BJ (cell line): ENCODE results near the gene SLC22A15. TPM values are rescaled to one million over a fixed set of nuclear protein-coding genes. Genes with fewer than 3 reads are reported as not detected.
A peak's percentile ranks its signal among the peaks of the same experiment; 100 is the strongest.

Experiments
- CTCF ChIA-PET: fragments of 350-600 bp; formaldehyde crosslinking; extraction: SDS; loops from one replicate; lab custom pipeline; 2021; ENCODE audit warnings: antibody characterized with exemption, inconsistent platforms; lab: Yijun Ruan, JAX
- POLR2A ChIA-PET: fragments of 300-600 bp; sonication (Branson Sonifier 250); formaldehyde crosslinking; extraction: SDS; loops from one replicate; lab custom pipeline; 2021; ENCODE audit warnings: antibody characterized with exemption; lab: Charles Lee
- DNase-seq: peaks from one replicate; pipeline ENCODE4 v3.0.0-alpha.2; 2011; ENCODE audit warnings: low read depth
- H3K27me3 ChIP-seq: 2 replicates; pipeline ENCODE4 v1.6.0; 2011; ENCODE audit warnings: low read length; ENCODE audit not compliant: control insufficient read depth, insufficient read depth
- H3K36me3 ChIP-seq: 2 replicates; pipeline ENCODE4 v1.5.1; 2011; ENCODE audit warnings: low read length; ENCODE audit not compliant: control insufficient read depth, insufficient read depth
- H3K4me3 ChIP-seq: 2 replicates; pipeline ENCODE4 v1.5.1; 2011; ENCODE audit warnings: low read depth, mild to moderate bottlenecking, control low read depth, low read length
- polyA plus RNA-seq: library from polyadenylated mRNA; depleted of rRNA; stranded (reverse); fragments of >200 nt; gene quantifications from 2 replicates; pipeline ENCODE4 v1.2.3, GENCODE V29; 2011
- TF ChIP-seq, protein P1 (sequence below): IDR thresholded peaks from 2 replicates; pipeline ENCODE4 v1.5.1; 2011; ENCODE audit warnings: low read depth, mild to moderate bottlenecking, control low read depth, inconsistent platforms, low read length, moderate library complexity; ENCODE audit not compliant: insufficient read depth

The SLC22A15 gene
- polyA plus RNA-seq, 1 experiment: 6.4 TPM

DNA sequence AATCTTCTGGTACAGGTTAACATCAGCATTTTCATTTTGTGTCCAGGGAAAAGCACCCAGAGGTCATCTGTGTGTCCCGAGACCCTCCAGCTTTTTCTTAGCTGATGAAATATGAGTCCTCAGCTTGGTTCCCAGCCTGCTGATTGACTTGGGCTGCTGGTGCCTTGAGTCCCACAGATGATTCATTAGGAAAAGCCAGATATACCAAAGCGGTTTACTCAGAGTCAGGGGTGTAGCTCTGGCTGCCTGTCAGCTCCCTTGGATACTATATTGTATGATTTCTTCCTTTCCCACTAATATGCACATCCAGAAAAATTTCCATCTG is 91.2 kb downstream of the SLC22A15 start:
- Histone ChIP-seq H3K27me3 (no peaks in the 10 kb centered on the region), H3K4me3 (no peak overlapping the region), H3K36me3 (no peaks in the 10 kb centered on the region)
- DNase-seq: peak; percentile 77
- CTCF ChIA-PET: interaction anchor here (0.9 to 1.4 kb wide), 3 partner anchors 30 to 418 kb away, joined by 3 to 5 read pairs (median 3); no protein-coding TSS in a partner anchor
- TF ChIP-seq, protein P1, sequence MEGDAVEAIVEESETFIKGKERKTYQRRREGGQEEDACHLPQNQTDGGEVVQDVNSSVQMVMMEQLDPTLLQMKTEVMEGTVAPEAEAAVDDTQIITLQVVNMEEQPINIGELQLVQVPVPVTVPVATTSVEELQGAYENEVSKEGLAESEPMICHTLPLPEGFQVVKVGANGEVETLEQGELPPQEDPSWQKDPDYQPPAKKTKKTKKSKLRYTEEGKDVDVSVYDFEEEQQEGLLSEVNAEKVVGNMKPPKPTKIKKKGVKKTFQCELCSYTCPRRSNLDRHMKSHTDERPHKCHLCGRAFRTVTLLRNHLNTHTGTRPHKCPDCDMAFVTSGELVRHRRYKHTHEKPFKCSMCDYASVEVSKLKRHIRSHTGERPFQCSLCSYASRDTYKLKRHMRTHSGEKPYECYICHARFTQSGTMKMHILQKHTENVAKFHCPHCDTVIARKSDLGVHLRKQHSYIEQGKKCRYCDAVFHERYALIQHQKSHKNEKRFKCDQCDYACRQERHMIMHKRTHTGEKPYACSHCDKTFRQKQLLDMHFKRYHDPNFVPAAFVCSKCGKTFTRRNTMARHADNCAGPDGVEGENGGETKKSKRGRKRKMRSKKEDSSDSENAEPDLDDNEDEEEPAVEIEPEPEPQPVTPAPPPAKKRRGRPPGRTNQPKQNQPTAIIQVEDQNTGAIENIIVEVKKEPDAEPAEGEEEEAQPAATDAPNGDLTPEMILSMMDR: no peak
- POLR2A ChIA-PET: no interaction called here

DNA sequence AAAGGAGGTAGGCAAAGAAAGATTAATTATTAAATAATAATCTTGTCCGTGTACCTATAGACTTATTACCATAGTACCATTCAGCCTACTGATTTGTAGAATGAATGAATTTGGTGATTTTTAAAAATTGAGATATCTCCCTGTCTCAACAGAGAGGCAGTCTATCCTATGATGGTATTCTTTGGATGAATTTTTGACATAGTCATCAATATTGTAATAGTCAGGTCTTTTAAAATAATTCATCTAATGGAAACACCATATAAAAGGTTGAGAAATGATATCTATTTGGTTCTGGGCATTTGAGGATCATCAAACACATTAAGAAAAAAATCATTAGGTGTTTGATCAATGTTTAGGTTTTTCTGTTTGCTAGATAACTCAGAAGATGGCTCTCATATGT is 99.3 kb downstream of the SLC22A15 start:
- no peaks in the 10 kb centered on the region for H3K27me3 ChIP-seq
- CTCF ChIA-PET: no interaction called here

DNA sequence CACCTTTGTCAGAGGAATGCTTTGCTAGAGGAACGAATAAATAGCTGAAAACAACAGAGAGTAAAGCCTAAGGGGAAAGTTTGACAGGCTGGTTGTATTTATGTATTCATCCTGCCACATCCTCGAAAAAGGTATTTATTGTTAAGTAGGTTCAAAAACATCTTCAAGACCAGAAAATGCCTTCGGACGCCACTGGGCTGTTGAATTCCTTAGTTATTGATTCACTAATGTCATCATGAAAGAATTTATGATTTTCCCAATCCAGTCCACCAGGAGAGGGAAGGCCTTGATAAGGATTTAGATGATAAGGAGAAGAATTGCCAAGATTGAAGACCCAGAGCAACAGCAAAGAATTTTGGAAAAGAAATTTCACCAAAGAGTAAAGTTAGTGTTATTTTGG is 99.7 kb downstream of the SLC22A15 start:
- no peaks in the 10 kb centered on the region for H3K36me3 ChIP-seq
- TF ChIP-seq, protein P1: no peak
- H3K27me3 ChIP-seq: no peaks in the 10 kb centered on the region
- POLR2A ChIA-PET: no interaction called here
- no peak overlapping the region for H3K4me3 ChIP-seq
- CTCF ChIA-PET: interaction anchor here (1.2 kb wide), 1 partner anchor 44 kb away, joined by 3 read pairs; no protein-coding TSS in a partner anchor
- peak; percentile 22 for DNase-seq

More for the DNA sequence above, 99.3 kb downstream of the SLC22A15 start:
- TF ChIP-seq, protein P1: no peak
- POLR2A ChIA-PET: no interaction called here
- no peak for DNase-seq
- Histone ChIP-seq H3K36me3 (no peaks in the 10 kb centered on the region), H3K4me3 (no peak overlapping the region)

DNA sequence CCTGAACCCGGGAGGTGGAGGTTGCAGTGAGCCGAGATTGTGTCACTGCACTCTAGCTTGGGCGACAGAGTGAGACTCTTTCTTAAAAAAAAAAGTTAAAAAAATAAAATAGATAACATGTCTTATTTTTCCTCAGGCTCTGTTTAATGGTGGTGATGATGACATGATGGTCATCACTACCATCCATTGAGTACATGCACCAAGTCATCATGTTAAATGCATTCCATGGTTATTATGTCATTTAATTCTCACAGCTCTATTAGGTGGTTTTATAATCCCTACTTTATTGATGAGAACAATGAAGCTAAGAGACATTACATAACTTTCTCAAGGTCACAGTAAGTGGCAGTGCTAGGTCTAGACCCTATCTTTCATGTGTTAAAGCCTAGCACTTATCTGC is 100.5 kb downstream of the SLC22A15 start:
- no peak for DNase-seq

DNA sequence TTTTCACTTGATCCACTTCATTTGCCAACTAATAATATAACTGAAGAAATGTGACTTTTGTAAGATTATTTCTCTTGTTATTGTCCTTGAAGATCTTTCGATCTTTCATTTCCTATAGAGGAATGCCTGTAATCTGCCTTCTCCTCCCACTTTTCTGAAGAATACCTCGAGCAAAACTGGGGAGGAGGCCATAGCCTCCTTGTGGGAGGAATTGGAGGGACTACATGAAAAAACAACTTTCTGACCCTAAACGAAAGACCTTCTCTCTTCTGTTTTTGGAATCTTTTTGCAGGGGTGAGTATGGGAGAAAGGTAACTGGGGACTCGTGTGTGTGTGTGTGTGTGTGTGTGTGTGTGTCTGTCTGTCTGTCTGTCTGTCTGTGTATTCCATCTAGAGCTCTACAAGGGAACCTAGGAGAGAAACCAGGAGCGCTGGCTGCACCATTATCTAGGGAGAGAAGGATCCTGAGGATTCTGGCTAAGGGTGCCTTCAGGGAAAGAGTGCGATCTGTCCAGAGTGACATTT is 102.4 kb downstream of the SLC22A15 start:
- no peak overlapping the region for H3K4me3 ChIP-seq
- no peaks in the 10 kb centered on the region for H3K27me3 ChIP-seq
- TF ChIP-seq, protein P1: no peak
- no peaks in the 10 kb centered on the region for H3K36me3 ChIP-seq
- CTCF ChIA-PET: no interaction called here
- no peak for DNase-seq
- POLR2A ChIA-PET: no interaction called here

More for the DNA sequence above, 100.5 kb downstream of the SLC22A15 start:
- ChIA-PET POLR2A (no interaction called here), CTCF (interaction anchor here (1.2 kb wide), 1 partner anchor 43 kb away, joined by 3 read pairs; no protein-coding TSS in a partner anchor)
- Histone ChIP-seq H3K4me3 (no peak overlapping the region), H3K27me3 (no peaks in the 10 kb centered on the region), H3K36me3 (no peaks in the 10 kb centered on the region)
- TF ChIP-seq, protein P1: no peak
